SK-N-SH treated with all-trans-retinoic acid at 6 μM for 48 hours (cell line): Measurements from ENCODE around the gene ADCK1.

Experiments
- ARNTL ChIP-seq: fragments of 450-650 bp; formaldehyde crosslinking; IDR thresholded peaks from 2 replicates; pipeline ENCODE4 v1.5.0; 2020; ENCODE audit warnings: low read depth, mild to moderate bottlenecking, moderate library complexity, borderline replicate concordance
- BACH2 ChIP-seq: fragments of 250-450 bp; sonication (Bioruptor Pico); IDR thresholded peaks from 2 replicates; pipeline ENCODE4 v1.9.0; 2021; ENCODE audit warnings: mild to moderate bottlenecking, borderline replicate concordance
- ISL1 ChIP-seq: fragments of 250-450 bp; sonication (Bioruptor Pico); IDR thresholded peaks from 2 replicates; pipeline ENCODE4 v2.1.2; 2022; ENCODE audit warnings: mild to moderate bottlenecking, moderate library complexity
- PPARA ChIP-seq: fragments of 250-450 bp; sonication (Bioruptor Pico); IDR thresholded peaks from 2 replicates; pipeline ENCODE4 v1.5.0; 2020; ENCODE audit warnings: mild to moderate bottlenecking, borderline replicate concordance
- RARB ChIP-seq: fragments of 250-450 bp; sonication (Bioruptor Pico); IDR thresholded peaks from 2 replicates; pipeline ENCODE4 v1.8.0; 2021; ENCODE audit warnings: mild to moderate bottlenecking, moderate library complexity
- TCF4 ChIP-seq: fragments of 250-450 bp; sonication (Bioruptor Pico); IDR thresholded peaks from 2 replicates; pipeline ENCODE4 v1.8.0; 2021; ENCODE audit warnings: mild to moderate bottlenecking, moderate library complexity, borderline replicate concordance
- ZC3H10 ChIP-seq: fragments of 250-450 bp; sonication (Bioruptor Pico); IDR thresholded peaks from 2 replicates; pipeline ENCODE4 v1.5.1; 2021; ENCODE audit warnings: mild to moderate bottlenecking, moderate library complexity
- ZFP3 ChIP-seq: fragments of 250-450 bp; sonication (Bioruptor Pico); IDR thresholded peaks from 2 replicates; pipeline ENCODE4 v1.5.0; 2020; ENCODE audit warnings: mild to moderate bottlenecking, moderate library complexity
- ZNF70 ChIP-seq: fragments of 450-650 bp; formaldehyde crosslinking; IDR thresholded peaks from 2 replicates; pipeline ENCODE4 v1.5.0; 2020; ENCODE audit warnings: mild to moderate bottlenecking, moderate library complexity
- TF ChIP-seq, protein P1 (sequence below): fragments of 250-450 bp; sonication (Bioruptor Pico); IDR thresholded peaks from 2 replicates; pipeline ENCODE4 v1.8.0; 2020; ENCODE audit warnings: mild to moderate bottlenecking, moderate library complexity, borderline replicate concordance
- TF ChIP-seq, protein P2 (sequence below): fragments of 250-450 bp; sonication (Bioruptor Pico); IDR thresholded peaks from 2 replicates; pipeline ENCODE4 v1.8.0; 2021; ENCODE audit warnings: low read depth, mild to moderate bottlenecking, moderate library complexity, borderline replicate concordance

DNA sequence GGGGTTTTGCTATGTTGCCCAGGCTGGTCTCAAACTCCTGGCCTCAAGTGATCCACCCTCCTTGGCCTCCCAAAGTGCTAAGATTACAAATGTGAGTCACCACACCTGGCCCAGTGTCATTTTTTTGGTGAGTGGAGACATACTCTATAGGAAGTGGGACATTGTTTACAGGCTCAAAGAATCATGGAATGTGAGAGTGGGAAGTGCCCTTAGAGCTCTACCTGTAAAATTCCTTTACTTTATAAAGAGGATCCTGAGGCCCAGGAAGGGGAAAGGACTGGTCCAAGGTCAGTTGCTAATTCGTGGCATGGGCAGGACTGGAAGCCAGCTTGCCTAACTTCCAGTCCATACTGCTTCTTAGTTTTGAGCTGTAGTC lies 8.7 kb upstream of the ADCK1 start:
- TF ChIP-seq ZFP3 (no peak), ARNTL (CRISPR knock-in tag) (no peak), RARB (CRISPR knock-in tag) (no peak), PPARA (no peak), ZNF70 (CRISPR knock-in tag) (no peak), ZC3H10 (CRISPR knock-in tag) (no peak), TCF4 (CRISPR knock-in tag) (no peak), ISL1 (no peak), BACH2 (CRISPR knock-in tag) (no peak)
- TF ChIP-seq, protein P1, sequence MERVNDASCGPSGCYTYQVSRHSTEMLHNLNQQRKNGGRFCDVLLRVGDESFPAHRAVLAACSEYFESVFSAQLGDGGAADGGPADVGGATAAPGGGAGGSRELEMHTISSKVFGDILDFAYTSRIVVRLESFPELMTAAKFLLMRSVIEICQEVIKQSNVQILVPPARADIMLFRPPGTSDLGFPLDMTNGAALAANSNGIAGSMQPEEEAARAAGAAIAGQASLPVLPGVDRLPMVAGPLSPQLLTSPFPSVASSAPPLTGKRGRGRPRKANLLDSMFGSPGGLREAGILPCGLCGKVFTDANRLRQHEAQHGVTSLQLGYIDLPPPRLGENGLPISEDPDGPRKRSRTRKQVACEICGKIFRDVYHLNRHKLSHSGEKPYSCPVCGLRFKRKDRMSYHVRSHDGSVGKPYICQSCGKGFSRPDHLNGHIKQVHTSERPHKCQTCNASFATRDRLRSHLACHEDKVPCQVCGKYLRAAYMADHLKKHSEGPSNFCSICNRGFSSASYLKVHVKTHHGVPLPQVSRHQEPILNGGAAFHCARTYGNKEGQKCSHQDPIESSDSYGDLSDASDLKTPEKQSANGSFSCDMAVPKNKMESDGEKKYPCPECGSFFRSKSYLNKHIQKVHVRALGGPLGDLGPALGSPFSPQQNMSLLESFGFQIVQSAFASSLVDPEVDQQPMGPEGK (CRISPR knock-in tag) = no peak
- TF ChIP-seq, protein P2, sequence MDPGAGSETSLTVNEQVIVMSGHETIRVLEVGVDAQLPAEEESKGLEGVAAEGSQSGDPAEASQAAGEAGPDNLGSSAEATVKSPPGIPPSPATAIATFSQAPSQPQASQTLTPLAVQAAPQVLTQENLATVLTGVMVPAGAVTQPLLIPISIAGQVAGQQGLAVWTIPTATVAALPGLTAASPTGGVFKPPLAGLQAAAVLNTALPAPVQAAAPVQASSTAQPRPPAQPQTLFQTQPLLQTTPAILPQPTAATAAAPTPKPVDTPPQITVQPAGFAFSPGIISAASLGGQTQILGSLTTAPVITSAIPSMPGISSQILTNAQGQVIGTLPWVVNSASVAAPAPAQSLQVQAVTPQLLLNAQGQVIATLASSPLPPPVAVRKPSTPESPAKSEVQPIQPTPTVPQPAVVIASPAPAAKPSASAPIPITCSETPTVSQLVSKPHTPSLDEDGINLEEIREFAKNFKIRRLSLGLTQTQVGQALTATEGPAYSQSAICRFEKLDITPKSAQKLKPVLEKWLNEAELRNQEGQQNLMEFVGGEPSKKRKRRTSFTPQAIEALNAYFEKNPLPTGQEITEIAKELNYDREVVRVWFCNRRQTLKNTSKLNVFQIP = no peak
